HG02642 (cell line): Measurements from ENCODE around the gene TNN.
A peak's percentile ranks its signal among the peaks of the same experiment; 100 is the strongest.

Experiments used
- ATAC-seq: cut with Tn5 transposase; IDR thresholded peaks from one replicate; pipeline ENCODE4 v1.9.1; 2021; ENCODE audit warnings: mild to moderate bottlenecking; ENCODE audit not compliant: unreplicated experiment, poor library complexity

Gene TNN

DNA sequence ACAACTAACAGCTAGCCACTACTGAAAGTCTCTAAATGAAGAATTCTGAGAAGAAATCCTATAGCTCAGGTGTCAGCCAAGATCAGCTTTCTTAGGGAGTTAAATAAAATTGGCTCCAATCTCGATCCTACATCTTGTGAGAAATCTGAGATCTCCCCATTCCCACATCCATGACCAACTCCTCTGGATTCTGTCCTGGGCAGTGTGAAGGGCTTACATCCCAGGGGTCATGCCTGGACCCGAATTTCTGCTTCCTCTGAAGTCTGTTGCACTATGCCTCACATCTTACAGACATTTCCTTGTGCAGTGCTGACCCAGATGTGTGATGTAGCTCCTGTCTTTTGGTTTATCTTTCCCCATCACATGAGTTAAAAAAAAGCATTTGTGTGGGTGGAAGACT, 4.8 kb upstream of the TNN start:
- no peak for ATAC-seq

GRCh38 chr1:175070818-175071217, 3.2 kb downstream of the TNN start:
- no peak for ATAC-seq

- no peak for ATAC-seq
These were observed 3.8 kb downstream of the TNN start for GRCh38 chr1:175071276-175071943.

DNA sequence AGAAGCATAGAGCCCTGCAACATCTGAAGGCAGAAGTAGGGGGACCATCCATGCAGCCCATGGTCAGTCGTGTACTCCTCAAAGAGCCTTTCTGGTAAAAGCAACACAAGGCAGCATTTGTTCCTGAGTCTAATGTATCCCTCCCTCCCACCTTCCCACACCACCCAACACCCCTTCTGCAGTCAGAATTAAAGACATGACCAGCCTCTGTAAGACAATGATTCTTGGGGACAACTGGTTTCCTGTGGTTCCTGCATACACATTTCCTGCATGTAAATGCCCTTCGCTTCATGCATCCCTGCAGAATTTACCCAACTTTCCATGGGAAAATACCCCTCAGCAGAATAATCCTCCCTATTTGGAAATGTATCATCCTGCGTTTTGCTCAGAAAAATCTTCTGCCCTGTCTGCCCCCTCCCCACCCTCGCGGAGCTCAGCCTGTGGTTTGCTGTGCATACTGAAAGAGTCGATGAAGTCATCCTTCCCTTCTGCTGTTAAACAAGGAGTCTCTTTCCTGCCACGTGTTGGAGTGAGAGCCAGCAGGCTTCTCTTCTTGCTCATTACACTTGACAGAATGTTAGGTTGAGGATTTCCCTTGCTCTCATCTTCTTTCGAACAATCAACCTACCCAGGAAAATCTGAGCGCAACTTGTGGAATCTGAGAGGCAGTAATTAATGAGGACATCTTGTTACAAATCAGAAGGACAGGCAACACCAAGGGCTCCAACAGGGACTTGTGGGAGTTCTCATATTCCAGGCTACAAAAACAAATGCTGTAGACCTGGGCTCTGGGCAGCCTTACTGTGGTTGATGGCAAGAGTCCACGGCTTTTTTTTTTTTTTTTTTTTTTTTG, 4.7 kb downstream of the TNN start:
- ATAC-seq: peak; percentile 69

DNA sequence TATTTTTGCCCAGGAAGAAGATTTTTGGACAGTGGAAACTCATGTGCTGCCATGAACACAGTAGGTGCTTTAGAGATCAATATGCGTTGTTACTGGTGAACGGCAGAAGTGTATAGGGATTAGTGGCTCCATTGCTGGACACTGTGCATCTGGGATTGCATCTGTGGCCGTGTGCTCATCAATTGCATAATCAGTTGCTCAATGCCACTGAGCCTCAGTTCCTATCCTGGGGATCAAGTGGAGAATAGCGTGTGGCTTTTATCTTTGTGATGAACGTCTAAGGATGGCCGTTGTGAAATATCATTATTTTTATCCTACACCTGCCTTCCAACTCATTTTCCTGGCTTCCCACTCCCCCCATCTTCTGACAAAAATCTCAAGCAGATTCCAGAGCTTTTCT, 5.4 kb downstream of the TNN start:
- no peak for ATAC-seq

GRCh38 chr1:175073633-175074032, 6.0 kb downstream of the TNN start:
- ATAC-seq: no peak

GRCh38 chr1:175075572-175076568, 8.2 kb downstream of the TNN start:
- no peak for ATAC-seq

- ATAC-seq: no peak
These were observed 9.9 kb downstream of the TNN start for GRCh38 chr1:175077356-175078030.

DNA sequence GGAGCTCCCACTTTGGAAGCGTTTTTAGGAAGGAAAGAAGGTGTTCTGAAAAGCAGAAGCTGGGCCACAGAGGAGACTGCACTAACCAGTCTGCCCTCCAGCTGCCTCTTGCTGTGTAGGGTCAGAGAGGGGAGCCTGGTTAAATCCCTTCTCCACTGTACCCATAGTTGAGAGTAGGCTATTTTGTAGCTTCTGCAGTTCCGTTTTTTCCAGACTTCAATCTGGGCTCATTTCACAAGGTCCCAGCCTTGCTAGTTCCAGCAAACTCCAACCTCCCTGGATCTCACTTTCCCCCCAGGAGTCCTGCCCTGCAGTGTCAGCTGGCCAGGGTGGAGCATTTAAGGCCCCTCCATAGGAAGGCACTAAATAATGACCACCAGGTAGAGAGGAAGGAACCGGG, 11.0 kb downstream of the TNN start:
- ATAC-seq: no peak

DNA sequence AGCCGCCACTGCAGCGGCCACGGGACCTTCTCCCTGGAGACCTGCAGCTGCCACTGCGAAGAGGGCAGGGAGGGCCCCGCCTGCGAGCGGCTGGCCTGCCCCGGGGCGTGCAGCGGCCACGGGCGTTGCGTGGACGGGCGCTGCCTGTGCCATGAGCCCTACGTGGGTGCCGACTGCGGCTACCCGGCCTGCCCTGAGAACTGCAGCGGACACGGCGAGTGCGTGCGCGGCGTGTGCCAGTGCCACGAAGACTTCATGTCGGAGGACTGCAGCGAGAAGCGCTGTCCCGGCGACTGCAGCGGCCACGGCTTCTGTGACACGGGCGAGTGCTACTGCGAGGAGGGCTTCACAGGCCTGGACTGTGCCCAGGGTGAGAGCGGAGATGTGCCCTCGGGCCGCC, 11.7 kb downstream of the TNN start:
- ATAC-seq: no peak

DNA sequence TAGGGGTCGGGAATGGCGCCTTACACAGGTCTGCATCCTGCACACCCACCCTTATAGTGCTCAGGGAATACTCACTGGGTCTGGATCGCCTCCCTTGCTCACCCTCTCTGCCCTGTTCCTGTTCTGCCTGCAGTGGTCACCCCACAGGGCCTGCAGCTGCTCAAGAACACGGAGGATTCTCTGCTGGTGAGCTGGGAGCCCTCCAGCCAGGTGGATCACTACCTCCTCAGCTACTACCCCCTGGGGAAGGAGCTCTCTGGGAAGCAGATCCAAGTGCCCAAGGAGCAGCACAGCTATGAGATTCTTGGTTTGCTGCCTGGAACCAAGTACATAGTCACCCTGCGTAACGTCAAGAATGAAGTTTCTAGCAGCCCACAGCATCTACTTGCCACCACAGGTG, 12.4 kb downstream of the TNN start:
- no peak for ATAC-seq

DNA sequence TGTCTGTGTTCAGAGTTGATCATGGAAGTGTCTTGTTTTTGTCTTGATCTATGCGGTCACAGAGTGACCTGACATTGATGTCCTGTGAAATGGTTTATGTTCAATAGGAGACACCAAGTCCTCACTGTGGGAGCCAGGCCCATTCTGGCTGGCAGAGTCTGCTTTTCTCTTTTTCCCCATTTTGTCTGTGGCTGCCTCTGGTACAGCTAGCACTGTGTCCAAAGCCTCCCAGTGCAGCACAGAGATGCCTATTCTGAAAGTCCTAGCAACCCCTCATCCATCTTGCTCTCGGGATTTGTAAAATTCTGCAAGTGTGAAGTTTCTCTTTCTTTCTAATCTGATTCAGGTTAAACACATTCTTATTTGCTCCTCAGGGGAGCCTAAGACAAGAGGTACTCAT, 14.3 kb downstream of the TNN start:
- no peak for ATAC-seq

- ATAC-seq: no peak
These were observed 20.9 kb downstream of the TNN start for GRCh38 chr1:175088525-175088951.

DNA sequence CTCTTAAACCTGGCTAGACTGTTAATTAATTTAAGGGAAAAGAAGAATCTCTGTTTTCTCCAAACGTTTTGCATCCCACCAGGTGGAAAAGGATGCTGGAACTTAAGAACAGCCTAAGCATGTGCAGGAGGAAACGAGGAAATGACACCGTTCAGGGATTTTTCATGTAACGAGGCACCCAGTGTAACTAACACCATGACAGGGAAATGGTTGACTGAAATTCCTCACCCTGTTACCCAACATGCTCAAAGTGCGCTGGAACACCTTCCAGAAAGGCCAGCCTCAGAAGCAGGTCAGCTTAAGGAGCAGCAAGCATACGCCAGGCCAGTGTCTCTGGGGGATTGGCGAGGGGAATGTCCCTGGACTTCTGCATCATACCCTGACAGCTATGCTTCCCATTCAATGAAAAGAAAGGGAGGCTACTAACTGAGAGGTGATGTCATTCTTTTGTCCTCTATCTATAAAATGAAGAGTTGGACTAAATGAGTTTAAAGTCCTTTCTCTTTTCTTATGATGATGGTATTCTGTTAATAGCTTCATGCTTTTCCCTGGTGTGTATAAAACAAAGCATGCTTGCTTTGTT, 21.6 kb downstream of the TNN start:
- ATAC-seq: no peak

- ATAC-seq: no peak
These were observed 23.1 kb downstream of the TNN start for GRCh38 chr1:175090780-175091179.

DNA sequence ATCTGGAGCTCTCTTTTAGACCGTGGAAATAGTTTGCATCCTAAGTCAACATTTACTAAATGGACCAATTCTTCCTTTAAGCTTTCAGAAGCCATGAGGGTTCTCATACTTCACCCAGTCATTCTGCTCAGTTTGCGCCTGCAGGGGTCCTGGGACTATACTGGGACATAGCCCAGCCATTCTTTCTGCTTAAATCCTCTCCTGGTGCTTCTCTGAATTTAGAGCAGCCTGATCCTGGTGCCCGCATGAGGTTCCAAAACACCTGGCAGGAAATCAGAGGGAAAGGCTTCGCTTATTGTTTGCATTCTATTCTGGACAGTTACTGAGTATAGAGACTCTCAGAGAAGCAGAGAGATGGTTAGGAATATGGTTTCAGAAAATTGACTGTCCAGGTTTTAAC, 27.0 kb downstream of the TNN start:
- ATAC-seq: no peak

GRCh38 chr1:175095069-175095468, 27.4 kb downstream of the TNN start:
- no peak for ATAC-seq

DNA sequence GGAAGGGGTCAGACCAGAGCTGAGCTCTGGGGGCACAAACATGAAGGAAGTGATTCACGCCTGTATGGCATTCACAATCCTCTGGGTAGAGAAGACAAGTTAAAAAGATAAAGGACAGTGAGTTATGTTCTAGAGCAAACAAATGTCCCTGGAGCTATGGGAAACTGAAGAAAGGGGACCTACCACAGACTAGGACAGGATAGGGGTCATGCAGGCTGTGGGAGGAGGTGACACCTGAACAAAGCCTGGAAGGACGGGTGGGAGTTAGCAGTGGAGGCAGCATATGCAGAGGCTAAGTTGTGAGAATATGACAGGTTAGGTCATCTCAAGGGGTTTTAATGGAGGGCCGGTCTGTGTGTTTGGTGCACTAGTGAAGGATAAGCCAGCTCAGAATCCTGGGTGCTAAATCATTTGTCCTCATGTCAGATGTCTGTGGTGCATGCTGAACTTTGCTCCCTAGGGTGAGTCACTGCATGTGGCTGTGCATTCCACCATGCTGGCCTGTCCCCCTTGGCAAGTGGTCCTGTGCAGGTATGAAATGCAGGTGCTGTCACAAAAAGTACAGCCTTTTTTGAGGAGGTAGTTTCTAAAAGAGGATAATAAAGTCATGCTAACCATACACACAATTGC, 28.5 kb downstream of the TNN start:
- no peak for ATAC-seq

DNA sequence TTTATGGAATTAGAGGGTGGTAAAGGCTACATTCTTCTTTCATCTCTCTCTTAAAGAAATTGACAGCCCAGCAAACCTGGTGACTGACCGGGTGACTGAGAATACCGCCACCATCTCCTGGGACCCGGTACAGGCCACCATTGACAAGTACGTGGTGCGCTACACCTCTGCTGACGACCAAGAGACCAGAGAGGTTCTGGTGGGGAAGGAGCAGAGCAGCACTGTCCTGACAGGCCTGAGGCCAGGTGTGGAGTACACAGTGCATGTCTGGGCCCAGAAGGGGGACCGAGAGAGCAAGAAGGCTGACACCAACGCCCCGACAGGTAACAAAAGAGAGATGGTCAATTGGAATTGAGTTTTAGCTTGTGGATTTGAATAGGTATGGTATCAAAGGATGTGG, 29.7 kb downstream of the TNN start:
- ATAC-seq: no peak
